Left lobe of liver (tissue), 2 donors: Measurements from ENCODE around the gene SYNGR3. TPM values are rescaled to one million over a fixed set of nuclear protein-coding genes. Genes with fewer than 3 reads are reported as not detected.

Source experiments
- ATAC-seq: fragments of 200-7000 bp; cut with Tn5 transposase; one replicate; pipeline ENCODE4 v1.9.1; 2020; ENCODE audit warnings: mild to moderate bottlenecking, moderate library complexity
- DNase-seq: peaks from one replicate; pipeline ENCODE4 v3.0.0-alpha.2; 2020; ENCODE audit warnings: low spot score
- total RNA-seq: library from RNA; stranded (reverse); gene quantifications from one replicate; pipeline ENCODE4 v1.2.1, GENCODE V29; 2021
- donor health status: DM: no; HTN: no; CAD: no; lungs with moderate emphysema.
- donor health status: DM: no; HTN: yes; CAD: no.

SYNGR3 gene
- total RNA-seq, 1 donor from 2014 or later = 0.30 TPM

- DNase-seq (no peak), ATAC-seq (no peak)
Observed at GRCh38 chr16:1991135-1991551, 1.4 kb downstream of the SYNGR3 start.

GRCh38 chr16:1991588-1991947 lies 1.8 kb downstream of the SYNGR3 start:
- DNase-seq (no peak), ATAC-seq (no peak)

GRCh38 chr16:1991948-1992703 lies 2.4 kb downstream of the SYNGR3 start:
- DNase-seq (peak; percentile 86), ATAC-seq (peak; percentile 73)

GRCh38 chr16:1992704-1993317 lies 3.0 kb downstream of the SYNGR3 start:
- DNase-seq (no peak), ATAC-seq (no peak)

GRCh38 chr16:1993731-1994131 lies 4.0 kb downstream of the SYNGR3 start:
- ATAC-seq = peak; percentile 69
- peak; percentile 75 for DNase-seq

- ATAC-seq (no peak), DNase-seq (no peak)
Observed at GRCh38 chr16:1997494-1998359, 8.0 kb downstream of the SYNGR3 start.

- ATAC-seq = no peak
- no peak for DNase-seq
Observed at GRCh38 chr16:1998360-1998835, 8.6 kb downstream of the SYNGR3 start.

GRCh38 chr16:1998852-1999801 lies 9.4 kb downstream of the SYNGR3 start:
- DNase-seq (no peak), ATAC-seq (no peak)

GRCh38 chr16:1999866-2000514 lies 10.2 kb downstream of the SYNGR3 start:
- no peak for DNase-seq

GRCh38 chr16:2001035-2001434 lies 11.3 kb downstream of the SYNGR3 start:
- DNase-seq (no peak), ATAC-seq (no peak)

More at GRCh38 chr16:1999866-2000514, 10.2 kb downstream of the SYNGR3 start:
- no peak for ATAC-seq

- ATAC-seq = no peak
- no peak for DNase-seq
Observed at GRCh38 chr16:2001456-2002355, 11.9 kb downstream of the SYNGR3 start.

GRCh38 chr16:2002406-2003230 lies 12.8 kb downstream of the SYNGR3 start:
- DNase-seq (no peak), ATAC-seq (no peak)

- ATAC-seq = no peak
- no peak for DNase-seq
Observed at GRCh38 chr16:2003231-2003826, 13.6 kb downstream of the SYNGR3 start.

GRCh38 chr16:2003827-2004641 lies 14.3 kb downstream of the SYNGR3 start:
- DNase-seq = peak; percentile 86
- peak; percentile 84 for ATAC-seq

GRCh38 chr16:2004795-2005517 lies 15.2 kb downstream of the SYNGR3 start:
- ATAC-seq = no peak
- no peak for DNase-seq

- no peak for ATAC-seq
- DNase-seq = no peak
Observed at GRCh38 chr16:2005646-2006045, 15.9 kb downstream of the SYNGR3 start.
